NCI-H1105 treated with DMSO at 0.1 percent for 48 hours (cell line): ENCODE data around the gene NIPAL4.

ENCODE experiments used
- DNase-seq: peaks from one replicate; lab custom pipeline; 2025; lab: John Stamatoyannopoulos, UW

The NIPAL4 gene

DNA sequence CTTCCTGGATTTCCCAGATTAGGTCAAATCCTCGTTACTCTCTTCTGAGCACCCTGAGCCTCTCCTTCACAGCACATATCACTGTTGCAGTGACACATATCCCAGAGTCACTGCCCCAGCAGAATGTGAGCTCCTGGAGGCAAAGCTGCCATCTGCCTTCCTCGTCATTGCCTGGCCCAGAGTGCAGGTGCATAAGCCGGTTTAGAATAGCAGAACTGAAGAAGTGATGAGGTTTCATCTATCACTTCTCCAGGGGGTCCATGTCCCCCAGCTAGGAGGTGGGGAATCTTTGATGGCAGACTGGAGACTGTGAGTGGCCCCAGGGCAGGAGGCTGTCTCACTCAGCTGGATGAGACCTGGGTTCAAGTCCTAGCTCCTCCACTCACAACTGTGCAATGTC lies 25.8 kb downstream of the NIPAL4 start:
- no peak for DNase-seq

GRCh38 chr5:157486221-157486681 lies 26.2 kb downstream of the NIPAL4 start:
- no peak for DNase-seq

GRCh38 chr5:157486861-157487260 lies 26.8 kb downstream of the NIPAL4 start:
- no peak for DNase-seq

- no peak for DNase-seq
These were observed 27.3 kb downstream of the NIPAL4 start for GRCh38 chr5:157487358-157487757.

- no peak for DNase-seq
These were observed 31.5 kb downstream of the NIPAL4 start for GRCh38 chr5:157491471-157491995.

DNA sequence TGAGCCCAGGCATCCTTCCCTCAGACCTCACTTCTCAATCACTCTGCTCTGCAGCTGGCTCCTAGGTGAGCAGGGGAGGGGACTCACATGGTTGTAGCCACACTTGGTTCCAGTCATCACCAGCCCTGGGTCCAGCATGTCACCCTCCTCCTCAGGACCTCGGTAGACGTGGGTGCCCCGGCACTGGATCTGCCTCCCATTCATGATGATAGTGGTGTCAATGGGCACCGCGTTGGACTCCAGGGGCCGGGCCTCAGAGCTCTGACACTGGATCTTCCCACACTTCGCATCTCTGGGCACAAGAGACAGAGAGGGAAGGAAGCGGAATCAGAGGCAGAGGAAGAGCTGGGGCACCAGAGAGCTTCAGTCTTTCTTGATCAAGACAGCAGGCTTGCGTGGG lies 32.9 kb downstream of the NIPAL4 start:
- no peak for DNase-seq

DNA sequence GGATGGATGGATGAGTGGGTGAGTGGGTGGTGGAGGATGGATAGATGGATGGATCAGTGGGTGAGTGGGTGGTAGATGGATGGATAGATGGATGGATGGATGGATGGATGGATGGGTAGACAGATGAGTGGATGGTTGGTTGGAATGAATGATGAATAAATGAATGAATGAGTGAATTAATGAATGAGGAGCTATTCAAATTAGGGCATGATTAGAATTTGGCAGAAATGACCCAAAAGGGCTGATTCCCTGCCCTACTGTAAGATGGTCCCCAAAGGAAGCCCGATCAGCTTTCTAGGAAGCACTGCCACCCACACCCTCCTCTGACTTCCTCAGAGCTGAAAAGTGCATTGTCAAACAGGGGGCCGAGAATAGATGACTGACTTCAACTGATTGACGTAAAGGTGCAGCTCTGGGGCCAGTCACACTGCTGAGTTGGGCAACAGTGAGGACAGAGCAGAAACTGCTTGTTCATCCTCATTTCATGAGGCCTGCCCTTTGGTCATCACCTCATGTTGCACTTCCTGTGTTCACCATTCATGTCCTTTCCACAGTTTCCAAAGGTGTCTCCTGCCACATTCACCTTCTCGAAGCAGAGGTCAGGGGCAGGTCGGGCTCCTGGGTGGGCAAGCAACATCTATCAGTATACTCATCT lies 34.3 kb downstream of the NIPAL4 start:
- DNase-seq, result no peak

GRCh38 chr5:157496864-157497263 lies 36.9 kb downstream of the NIPAL4 start:
- no peak for DNase-seq

DNA sequence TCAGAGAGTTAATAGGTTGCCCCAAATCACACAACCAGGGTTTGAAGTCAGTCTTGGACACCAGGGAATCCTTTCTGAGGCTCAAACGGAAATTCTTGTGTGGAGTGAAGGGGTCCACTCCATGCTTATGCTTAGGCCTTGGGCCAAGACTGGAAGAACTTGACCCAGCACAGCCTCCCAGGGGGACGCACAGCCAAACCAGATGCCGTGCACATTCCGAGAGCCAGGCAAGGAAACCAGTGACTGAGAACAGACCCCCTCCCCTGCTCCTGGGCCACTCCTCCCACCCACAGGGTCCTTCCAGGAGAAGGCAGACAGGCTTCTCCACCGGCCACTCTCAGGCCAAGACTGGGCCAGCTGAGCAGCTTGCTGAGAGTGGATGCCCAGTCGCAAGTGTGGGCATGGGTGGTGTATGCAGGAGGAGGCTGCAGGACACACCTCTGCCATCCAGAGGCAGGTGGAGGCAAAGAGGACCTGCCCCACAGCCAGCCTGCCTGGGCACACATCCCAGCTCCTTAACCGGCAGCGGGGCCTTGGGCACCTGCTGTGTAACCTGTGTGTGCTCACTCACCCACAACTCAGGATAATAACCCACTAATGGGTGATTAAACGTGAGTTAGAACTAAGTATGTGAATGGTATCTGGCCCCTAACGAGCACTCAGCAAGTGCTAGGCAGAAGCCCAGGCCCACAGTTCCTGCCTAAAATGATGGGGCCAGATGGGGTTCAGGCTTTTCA lies 38.0 kb downstream of the NIPAL4 start:
- DNase-seq, result peak; percentile 81

GRCh38 chr5:157502143-157502647 lies 42.2 kb downstream of the NIPAL4 start:
- DNase-seq, result no peak

DNA sequence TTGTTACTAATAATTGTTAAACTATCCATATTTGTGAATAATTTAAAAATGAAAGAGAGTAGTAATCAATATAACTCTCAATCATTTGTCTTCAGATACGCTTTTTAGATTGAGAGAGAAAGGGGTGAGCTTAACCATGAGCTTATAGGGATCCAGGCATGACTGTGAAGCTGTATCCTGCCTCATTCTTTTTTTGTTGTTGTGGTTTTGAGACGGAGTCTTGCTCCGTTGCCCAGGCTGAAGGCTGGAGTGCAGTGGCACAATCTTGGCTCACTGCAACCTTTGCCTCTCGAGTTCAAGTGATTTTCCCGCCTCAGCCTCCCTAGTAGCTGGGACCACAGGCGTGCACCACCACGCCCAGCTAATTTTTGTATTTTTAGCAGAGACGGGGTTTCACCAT lies 44.0 kb downstream of the NIPAL4 start:
- DNase-seq, result no peak

- no peak for DNase-seq
These were observed 45.5 kb downstream of the NIPAL4 start for GRCh38 chr5:157505496-157505895.

DNA sequence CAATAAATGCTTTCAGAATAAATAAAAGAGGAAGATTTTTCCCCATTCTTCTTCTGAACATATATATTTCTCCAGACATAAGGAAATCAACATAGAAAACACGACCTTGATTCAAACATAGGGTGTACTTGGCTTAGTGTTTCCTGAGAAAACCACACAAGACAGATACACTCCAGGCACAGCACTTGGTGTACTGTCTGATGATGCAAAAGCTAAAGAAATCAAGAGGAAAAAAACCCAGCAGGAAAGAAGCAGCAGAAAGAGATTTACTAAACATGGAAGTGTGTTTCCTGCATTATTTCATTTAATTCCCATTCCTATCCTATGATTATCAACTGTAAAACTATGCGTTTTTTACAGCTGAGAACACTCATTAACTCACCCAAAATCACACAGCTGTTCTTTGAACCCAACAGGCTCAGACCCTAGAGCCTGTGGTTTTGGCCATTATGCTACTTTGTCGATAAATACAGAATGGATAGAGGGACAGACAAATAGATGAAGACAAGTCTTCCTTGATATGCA lies 46.1 kb downstream of the NIPAL4 start:
- no peak for DNase-seq

DNA sequence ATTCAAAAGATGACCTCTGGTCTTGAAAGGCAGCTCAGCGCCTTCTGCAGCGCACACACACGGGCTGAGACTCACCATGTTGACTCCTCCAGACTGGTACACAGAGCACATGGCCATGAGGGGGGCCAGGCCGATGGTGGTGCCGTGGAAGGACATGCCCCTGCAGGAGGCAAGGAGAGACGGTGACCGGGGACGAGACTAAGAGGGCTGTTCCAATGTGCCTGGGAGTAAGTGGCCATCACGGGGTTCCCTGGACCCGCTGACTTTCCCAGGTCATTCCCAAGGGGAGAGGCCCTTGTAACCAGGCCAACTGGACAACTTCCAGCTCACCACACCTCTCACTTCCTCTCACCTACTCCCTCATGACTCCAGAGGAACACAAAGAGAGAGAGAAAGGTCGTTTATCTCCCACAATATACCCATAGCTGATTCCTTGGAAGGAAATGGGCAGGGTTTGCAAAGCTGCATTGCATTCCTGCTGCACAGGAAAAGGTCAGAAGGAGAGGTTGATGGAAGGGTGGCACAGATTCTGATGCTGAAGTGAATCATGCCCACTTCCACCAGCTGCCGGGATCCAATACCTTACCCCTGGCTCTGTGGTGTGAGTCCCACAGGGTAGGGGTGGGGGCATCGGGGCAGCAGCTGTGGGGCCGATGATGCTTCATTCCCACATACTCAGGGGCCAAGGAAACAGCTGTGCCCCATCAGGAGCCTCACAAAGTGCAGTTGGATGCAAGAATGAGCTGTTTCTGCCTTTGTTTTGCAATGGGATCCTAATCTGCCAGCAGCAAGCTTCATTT lies 47.2 kb downstream of the NIPAL4 start:
- DNase-seq, result no peak

DNA sequence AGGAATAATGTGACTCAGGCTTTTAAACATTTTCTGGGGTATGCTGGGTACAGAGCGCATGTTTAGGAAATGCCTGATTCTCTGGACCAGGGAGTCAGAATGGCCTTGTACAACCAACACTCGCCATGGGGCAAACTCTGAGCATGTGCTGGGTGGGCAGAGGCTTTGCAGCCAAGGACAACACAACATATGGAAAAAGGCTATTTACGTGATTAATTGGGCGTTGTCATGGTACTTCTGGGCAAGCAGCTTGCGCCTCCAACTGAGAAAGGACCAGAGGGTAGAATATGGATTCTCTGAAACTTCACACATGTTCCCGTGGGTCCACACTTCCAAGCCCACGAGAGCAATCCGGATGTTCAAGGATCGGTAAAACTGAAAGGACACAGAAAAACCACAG lies 49.1 kb downstream of the NIPAL4 start:
- no peak for DNase-seq

DNA sequence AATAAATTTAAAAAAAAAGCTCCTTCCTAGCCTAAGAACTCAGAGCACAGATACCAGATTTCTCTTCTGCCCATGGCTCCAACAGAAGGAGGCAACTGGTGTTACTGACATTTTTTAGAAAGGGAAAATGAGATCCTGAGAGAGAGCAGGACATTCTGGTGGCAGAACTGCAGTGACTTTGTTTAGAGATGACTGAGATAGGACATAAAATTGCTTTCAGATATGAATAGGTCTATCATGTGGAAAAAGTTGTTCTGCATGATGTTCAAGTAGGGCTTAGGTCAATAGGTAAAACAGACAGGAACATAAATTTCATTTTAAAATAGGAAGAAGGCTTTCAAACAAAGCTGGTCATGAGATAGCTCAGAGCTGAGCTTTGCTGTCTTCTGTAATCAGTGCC lies 49.6 kb downstream of the NIPAL4 start:
- no peak for DNase-seq

DNA sequence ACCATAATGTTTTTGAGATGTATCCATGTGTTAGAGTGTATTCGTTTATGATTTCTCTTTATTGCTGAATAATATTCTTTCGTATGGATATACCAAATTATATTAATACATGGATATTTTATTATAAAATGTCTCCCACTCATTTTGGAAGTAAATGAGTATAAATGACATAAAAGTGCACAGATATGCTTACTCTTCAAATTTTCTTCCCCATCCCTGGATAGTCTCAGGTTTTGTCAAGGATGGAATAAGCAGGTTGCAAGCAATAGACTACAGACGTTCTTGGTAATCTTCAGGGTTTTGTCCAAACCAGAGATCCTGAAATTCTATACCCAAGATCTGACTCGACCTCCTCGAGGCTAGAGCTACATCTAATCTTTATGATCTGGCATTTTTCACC lies 50.7 kb downstream of the NIPAL4 start:
- no peak for DNase-seq

GRCh38 chr5:157511651-157512644 lies 51.9 kb downstream of the NIPAL4 start:
- DNase-seq, result no peak

DNA sequence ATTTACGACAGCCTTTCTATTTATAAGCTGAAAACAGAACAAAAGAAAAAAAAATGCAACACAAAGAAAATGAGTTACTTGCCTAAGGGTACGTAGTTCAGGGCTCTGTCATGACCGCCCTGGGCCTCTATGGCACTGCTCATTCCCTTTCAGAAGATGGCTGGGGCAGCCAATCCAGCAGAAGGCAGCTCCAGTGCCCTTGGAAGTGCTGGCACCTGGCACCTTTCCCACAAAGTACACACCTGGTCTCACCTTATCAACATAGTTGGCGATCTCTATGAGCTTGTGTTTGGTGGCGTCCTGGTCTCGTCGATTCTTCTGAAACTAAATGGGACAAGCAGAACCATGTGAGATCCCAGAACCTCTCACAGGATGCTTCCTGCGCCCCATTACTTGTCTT lies 53.2 kb downstream of the NIPAL4 start:
- DNase-seq, result no peak

DNA sequence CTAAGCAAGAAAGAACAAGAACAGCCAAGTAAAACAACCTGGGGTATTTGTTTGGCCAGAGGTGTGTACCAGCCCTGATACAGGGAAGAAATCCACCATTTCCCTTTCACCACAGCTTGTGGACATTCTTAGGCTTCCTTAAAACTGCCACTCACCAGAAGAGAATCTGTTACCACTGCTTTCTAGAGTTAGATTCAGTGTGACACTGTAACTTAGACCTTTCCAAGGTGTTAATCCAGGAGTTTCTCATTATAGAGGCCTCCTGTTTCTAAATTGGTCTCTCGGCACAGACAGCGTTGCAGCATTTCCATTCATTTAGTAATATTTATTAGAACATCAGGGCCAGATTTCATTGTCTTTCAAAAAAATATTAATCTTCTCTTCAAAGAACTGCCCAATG lies 55.0 kb downstream of the NIPAL4 start:
- no peak for DNase-seq

GRCh38 chr5:157516006-157516405 lies 56.0 kb downstream of the NIPAL4 start:
- no peak for DNase-seq
